NCI-H2081 treated with DMSO at 0.1 percent for 48 hours (cell line): ENCODE results near the gene FAIM2.

ENCODE experiments used
- DNase-seq: peaks from one replicate; lab custom pipeline; 2025; lab: John Stamatoyannopoulos, UW

Gene FAIM2

DNA sequence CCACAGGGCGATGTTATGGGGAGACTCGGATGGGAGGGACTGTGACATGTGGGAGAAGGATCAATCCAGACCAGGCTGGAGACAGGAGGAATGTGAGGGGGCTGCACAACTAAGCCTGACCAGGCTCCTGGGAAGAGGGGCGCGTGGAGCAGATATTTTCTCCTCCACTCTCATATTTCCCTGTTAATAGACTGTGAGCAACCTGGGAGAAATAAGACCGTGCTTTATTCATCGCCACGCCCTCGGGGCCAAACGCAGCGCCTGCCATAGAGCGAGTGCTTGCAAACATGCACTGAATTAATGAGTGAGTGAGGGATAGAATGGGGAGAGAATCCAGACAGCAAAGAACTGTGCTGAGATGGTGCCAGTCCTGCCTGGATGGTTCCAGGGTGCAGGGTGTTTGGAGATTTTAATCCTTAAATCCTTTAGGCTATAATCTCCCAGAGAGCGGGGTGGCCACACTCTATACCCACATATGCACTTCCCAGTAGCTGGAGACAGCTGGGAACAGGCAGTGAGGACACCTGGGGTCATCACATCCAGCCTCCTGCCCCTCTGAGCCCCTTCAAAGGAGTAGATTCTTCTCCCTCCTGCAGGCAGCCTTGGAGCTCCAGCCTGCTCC, 13.6 kb upstream of the FAIM2 start:
- DNase-seq, result no peak

DNA sequence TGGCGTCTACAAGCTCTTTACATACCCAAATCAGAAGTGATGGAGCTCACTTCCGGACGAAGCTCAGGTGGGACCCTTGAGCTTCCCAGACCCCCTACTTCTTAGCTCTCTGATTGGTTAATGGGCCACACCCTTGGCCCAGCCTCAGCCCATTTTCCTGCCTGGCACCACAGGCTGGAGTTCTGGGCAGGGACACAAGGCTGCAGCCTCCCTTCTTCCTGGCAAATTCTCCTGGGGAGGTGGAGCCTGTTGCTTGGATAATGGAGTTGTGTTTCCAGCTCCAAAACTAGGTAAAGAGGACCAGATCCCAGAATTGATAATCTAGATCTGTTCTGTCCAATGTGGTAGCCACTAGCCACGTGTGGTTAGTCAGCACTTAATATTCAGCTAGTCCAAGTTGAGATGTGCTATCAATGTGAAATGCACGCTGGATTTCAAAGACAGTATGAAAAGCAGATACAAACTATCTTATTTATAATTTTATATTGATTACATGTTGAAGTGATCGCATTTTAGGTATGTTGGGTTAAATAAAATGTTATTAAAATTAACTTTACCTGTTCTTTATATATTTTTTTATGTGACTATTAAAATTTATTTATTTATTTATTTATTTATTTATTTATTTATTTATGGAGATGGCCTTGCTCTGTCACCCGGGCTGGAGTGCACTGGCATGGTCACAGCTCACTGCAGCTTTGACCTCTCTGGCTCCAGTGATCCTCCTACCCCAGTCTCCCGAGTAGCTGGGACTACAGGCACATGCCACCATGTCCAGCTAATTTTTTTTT, 12.6 kb upstream of the FAIM2 start:
- no peak for DNase-seq

DNA sequence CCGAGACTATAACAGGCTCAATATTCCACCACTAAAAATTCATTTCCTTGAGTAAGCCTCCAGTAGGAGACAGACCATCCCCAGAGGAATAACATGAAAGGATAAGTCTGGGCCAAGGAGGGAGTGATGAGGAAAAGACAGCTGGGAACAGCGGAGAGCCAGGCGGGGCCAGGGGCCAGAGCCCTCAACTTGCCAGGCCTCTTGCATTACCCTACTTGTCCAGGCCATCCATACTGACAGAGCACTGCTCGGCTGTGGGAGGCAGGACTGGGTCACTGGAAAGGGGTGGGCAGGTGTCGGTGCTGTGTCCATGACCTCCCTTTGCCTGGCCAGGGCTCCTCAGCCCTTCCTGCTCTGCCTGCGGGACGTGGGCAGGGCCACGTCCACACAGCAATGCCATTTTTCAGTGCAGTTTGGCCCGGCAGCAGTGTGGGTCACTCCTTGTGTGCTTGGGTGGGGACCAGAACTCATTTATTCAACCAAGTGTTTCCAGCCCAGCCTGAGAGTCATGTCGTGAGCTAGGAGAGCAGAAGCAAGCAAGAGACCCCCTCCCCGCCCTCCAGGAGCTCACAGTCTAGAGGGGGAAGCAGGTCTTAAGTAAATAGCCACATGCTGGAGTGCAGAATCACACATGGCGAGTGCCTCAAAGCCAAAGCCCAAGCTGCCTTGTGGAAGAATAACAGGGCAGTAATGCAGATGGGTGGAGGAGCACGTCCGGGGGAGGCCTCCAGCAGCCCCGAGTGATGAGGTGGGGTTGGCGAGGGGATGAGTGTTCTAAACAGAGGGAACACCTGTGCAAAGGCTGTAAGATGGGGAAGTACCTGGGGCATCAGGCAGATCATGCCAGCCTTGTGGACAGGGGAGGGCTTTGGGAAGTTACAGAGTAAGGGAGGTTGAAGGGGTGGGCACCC, 8.9 kb upstream of the FAIM2 start:
- no peak for DNase-seq

DNA sequence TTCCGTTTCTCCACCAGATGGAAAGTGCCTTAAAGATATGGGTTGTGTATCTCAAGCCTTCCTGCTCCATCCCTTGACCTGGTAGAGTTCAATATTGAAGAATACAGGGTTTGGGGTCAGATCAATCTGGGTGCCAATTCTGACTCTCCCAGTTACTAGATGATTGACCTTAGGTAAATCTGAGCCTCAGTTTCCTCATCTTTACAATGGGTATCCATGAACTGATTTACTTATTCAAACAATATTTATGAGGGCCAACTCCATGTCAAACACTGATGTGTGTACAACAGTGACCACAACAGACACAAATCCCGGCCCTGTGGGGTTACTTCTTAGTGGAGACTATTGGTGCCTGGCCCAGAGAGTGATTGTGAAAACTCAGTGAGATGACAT, 7.5 kb upstream of the FAIM2 start:
- no peak for DNase-seq

DNA sequence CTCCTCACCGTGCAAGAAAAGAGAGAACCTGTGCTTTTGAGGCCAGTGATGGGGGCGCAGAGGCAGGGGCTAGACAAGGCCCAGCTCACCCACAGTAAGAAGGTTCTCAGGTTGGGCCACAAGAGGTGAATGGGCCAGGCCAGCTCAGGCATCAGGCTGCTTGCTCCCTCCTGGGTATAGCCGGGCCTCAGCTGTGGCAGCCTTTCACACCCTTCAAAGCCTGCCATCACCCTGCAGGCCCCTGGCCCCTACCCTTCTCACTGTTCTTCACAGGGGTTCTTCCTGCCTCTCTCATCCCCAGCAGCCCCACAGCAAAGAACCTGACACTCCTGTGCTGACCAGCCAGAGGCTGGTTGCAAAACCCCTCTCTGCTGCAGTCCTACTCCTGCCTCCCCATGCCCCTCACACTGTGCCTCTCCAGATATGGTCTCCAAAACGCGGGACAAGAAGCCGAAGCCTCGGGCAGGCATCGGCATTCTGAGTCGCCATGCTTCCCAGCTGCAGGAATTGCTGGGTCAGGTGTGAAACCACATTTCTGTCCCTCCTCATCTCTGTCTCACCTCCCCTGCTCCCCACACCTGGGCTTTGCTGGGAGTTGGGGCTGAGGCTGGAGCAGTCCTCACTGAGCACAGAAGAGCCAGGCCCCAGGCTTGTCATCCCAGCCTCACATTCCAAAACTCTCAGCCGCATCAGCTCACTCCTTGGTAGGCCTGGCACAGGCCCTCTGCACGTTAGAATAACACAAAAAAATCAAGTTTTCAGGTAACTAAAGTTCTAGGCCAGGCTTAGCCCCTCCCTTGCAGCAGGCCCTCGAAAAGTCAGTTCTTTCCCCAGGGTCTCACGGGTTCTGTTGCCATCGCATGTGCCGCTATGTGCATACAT, 6.9 kb upstream of the FAIM2 start:
- no peak for DNase-seq

DNA sequence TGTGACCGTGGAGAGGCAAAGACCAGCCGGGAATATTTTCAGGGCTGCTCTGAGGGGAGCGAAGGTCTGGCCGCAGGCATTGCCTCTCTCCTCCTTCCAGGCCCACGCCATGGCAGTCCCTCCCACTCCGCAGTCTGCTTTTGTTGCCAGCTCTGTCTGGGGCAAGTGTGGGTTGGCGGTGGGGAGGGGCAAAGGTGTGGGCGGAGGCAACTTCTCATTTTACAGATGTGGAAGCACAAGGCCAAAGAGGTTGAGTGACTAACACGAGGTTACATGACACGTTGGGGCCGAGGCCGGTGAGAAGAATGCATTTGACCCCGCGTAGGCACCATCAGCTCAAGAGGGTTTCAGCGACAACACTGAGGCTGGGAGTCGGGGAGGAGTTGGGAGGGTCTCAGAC, 6.1 kb upstream of the FAIM2 start:
- no peak for DNase-seq

DNA sequence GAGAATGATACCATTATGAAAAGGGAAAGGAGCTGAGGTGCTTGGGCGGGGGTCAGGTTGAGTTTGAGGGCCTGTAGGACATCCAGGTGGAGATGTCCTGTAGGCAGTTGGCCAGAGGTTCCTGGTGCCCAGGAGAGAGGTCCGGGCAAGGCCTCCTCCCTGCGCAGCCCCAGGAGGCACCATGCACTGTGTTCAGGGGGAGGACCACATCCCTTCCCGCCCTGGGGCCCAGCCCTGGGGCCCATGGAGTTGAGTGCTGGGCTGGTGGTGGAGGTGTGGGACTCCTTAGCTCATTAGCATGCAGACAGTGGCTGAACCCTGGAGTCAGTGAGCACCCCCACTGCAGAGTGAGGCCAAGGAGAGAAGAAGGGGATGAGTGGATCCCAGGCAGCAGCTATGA, 5.7 kb upstream of the FAIM2 start:
- DNase-seq, result no peak

DNA sequence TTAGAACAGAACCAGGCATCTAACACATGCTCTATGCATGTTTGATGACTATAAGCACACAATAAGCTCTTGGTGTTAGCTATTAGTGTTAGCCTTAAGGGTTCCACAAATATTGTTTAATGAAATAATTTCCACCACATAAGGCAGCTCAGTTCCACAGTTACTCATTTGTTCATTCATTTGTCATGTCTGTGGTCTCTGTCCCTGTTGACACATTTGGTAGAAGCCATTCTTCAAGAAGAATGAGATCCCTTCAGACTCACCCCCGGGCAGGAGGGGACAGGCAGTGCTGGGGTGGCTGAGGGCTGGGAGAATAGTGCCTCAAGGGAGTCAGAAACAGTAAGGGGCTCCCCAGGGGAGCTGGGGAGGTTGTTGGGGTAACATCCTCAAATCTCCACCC, 3.7 kb upstream of the FAIM2 start:
- no peak for DNase-seq

DNA sequence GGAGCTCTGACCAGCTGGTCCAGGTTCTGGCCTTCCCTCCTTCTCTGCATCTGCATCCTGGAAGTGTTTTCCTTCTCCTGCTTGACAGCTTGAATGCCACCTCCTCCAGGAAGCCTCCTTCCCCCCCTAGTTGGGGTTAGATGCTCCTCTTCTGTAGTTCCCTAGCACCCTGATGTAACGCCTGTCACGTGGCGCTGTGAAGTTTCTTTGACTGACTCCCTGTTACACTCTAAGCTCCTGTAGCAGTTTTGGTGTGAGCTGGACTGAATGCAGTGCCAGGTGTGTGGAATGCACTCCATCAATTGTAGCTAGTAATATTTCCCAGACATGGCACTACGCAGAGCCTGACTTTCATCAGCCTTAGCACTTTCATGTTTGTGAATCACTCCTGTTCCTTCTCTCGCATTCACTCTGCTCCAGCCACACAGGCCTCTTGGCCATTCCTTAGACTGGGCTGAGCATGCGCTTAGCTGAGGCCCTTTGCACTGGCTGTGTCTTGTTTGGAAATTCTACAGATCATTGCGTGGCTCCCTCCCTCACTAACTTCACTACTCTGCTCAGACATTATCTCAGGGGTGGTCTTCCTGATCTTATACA, 2.1 kb upstream of the FAIM2 start:
- DNase-seq, result no peak

DNA sequence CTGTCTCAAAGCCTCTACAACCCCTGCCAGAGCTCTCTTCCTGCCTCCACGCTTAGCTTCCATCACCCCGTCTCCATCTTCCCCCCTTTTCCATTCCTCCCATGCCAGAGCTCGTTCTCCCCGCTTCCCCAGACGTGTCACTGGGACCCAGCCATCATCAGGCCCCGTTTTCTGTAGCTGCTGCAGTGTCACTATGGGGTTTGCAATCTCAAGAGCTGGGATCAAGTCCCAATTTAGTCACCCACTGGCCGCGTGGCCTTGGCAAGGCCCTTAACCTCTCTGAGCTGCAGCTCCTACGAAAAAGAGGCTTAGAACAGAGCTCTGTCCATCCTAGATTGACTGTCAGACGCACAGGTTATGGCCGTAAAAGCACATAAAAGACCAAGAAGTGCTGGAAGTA, 901 bp upstream of the FAIM2 start:
- no peak for DNase-seq

DNA sequence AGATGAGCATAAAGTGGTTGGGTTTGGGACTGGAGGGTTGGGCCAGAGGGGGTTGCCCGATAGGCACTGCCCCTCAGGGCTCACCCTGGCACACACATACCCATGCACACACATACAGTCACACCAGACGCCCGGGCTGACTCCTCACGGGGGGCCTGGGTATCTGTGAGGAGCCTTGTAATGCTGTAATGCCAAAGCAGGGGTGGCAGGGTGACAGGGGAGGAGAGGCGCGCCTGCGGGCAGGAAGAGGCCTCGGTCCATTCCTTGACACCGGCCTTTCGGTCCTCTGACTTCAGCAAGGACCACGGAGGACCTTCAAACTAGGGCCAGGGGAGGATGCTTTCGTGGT, 375 bp downstream of the FAIM2 start:
- no peak for DNase-seq

DNA sequence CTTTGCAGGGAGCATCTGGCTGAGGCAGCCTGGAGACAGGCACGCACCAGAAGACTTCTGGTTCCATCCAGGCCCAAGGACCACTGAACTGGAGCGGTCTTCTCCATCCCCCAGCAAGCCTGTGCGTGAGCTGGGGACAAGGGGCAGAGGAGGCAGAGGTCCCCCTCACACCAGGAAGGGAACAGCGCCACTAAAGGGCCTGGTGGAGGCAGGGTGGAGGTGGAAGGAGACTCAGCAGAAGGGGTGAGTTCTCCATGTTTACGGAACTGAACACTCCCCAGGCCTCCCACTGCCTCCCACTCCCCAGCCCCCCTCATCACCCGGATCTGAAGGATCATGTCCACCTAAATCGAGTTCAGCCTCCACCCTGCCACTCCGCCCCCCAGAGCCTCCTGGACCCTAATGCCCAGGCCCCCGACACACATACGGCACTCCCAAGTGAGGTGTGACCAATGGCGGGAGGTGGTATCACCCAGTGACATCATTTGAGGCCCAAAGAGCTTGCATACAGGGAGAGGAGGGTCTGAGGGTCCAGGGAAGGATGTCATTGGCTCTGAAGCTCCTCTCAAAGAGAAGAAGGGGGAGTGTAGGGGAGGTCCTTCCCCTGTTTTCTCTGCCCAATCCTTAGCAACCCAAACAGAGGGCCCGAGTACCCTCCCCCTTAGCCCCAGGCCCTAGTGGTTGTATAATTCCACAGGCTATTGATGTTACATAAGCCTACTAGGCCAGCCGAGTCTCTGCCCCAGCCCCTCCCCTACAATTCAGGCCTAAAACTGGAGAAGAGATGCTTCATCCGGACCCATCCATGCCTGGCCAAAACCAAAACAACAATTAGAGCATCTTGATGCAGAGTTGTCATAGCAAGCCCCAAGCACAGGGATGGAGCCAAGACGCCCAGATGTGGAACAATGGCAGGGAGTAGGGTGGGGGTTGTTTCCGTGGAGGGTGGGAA, 1.0 kb downstream of the FAIM2 start:
- no peak for DNase-seq

DNA sequence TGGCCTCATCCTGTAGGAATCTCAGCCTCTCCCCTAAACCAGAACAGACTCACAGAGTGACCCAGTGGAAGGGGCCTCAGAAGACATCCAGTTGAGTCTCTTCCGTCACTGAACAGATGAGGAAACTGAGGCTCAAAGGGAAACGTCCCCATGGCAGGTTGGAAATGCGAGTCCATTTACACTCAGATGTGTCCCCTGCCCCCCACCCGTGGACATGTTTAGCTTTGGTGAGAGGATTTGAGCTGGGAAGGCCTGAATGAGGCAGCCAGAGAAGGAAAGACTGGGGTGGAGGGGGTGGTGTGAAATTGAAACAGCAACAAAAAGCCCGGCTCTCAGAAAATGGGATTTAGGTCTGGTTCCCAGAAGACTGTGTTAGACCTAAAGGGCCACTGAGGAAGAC, 1.7 kb downstream of the FAIM2 start:
- DNase-seq, result no peak

DNA sequence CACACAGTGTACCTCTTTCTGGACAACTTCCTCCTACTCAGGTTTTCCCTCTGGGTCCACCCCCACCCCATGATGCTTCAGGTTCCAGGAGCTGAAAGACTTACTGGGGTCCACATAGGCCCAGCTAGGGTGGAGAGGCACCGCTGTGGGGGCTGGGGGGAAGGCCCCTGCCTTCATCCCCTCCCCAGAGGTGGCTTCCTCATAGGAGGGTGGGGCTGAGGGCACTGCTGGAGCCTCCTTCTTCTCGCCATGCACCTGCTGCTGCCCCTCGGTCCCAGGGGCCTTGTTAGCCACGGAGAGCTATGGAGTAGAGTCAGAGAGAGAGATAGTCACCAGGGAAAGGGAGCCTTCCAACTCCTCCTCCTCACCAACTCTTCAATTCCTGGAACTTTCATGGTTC, 2.7 kb downstream of the FAIM2 start:
- no peak for DNase-seq

DNA sequence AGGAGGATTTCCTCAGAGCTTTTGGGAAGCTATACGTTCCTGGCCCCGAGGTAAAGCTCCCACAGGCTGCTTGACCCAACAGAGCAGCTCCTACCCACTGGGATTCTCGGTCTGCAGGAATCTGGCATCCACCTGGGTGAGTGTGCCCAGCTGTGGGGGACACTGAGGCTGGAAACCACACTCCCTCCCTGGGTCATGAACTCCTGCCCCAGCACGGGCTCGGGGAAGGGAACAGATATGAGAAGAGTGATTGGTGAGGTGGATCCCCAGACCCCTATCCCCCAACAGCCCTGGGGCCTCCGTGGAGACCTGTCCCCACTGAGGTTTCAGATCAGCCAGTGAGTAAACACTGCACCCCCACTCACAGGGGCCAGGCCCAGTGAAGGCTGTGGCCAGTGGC, 3.3 kb downstream of the FAIM2 start:
- DNase-seq, result no peak

DNA sequence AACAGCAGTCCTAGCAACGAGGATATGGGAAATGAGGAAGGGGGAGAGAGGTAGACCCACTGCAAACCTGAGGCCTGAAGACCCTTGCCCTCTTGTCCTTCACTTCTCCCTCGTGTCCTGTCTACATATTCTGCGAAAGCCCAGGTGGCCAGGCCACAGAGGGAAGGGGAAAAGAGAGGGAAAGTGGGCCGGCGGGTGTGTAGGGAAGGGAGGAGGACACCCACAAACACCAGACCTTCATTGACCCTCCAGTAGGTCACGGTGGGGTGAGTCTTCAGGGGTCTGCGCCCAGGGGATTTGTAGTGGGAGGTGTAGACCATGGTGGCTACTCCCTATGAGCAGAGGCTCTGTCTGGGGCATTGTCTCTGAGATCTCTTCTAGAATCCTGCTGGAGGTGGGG, 3.8 kb downstream of the FAIM2 start:
- no peak for DNase-seq

DNA sequence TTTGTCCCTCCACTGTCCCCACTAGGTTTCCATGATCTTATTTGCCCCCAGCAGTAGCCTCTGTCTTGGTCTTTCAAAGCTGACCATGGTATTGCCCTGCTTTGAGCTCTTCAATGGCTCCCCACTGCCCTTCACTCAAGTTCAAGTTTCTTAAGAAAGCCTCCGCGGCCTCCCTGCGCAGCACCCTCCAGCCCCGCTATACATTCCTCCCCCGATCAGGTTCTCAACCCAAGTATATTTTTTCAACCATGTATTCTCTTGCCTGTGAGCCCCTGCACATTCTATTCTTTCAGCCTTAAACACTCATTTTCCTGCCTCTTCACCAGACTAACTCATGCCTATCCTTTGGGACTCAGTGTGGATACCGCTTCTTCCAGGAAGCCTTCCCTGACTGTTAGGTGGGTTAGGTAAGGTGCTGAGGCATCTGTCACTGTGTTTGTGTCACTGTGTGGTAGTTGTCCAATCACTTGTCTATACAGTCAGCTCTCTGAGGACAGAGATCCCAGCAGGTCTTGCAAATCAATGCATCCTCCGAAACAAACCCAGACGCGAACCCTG, 4.3 kb downstream of the FAIM2 start:
- no peak for DNase-seq

DNA sequence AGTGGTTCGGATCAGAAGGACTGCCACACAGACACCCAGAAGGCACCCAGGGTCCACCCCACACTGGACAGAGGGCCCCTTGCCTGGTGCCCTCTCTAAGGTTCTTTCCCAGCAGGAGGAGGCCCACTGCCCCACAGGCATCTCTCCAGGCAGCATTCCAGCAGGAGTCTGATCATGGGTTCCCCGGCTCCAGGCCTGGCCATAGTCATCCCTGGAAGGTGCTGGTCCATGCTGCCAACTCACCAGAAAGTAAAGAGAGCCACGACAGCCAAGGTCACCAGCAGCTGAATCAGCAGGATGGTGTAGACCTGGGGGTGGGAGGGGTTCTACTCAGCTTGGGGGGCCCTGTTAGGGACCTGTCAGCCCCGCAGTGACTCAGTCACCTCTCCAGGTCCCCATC, 6.4 kb downstream of the FAIM2 start:
- no peak for DNase-seq

DNA sequence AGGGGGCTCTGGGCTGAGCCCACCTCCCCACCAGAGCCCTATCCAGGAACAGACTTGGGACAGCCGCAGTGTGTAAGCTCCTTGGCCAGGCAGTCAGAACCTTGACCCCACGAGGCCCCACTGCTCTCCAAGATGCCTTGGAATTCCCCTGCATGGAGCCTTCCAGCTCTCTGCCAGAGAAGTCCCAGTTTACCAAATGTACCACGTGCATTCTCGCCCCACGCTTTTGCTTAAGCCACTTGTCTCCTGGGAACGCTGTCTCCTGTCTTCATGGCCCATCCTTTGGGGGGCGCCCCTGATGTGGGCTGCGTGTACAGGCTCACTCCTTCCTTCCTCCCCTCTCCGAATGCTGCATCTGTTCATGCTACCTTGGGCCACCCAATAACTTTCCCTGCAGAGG, 7.9 kb downstream of the FAIM2 start:
- no peak for DNase-seq

DNA sequence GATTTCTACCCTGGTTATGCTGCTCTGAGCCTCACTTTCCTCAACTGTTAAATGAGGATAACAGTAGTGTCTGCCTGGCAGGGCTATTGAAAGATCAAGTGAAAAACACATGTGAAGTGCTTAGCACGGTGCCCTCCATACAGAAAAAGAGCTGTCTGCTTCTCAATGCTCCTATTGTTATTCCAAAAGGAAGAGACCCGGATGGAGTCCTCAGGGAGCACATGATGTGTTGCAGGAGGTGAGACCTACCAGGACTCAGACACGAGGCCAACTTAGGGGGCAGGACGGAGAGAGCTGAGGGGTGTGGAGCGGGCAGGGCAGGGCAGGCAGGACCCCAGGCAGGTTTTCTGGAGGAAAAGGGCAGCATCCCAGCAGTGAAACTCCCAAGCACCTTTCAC, 8.9 kb downstream of the FAIM2 start:
- no peak for DNase-seq
